ENCODE measurements around the gene MTHFD1L. TPM values are rescaled to one million over a fixed set of nuclear protein-coding genes. Genes with fewer than 3 reads are reported as not detected.

The MTHFD1L gene
- total and polyA plus RNA-seq, 7 experiments from 2014 or later = 5.7 to 57.8 (median 7.8) TPM

DNA sequence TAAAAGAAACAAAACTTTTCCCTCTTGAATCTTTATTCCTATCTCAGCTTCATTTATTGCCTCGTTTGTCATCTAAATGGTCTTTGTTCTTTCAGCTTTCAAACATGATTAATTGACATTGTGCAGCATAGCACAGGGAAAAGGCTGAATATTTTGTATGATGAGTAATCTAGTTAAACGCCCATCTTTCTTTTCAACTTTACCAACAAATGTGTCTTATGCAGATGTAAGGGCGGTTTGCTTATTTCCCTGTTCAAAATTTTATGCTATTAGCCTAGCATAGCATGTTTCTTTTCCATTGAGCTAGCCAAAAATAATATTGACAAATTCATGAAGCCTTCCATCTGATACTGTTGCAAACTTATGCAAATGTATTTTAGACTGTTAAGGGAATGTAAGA is 197.8 kb downstream of the MTHFD1L start:
- Histone ChIP-seq H3K4me1 (ENCODE audit: control insufficient read depth in 2 of 2, insufficient read depth in 2 of 2, low read length in 2 of 2) (no peaks in the 10 kb centered on the region), H3K27ac (ENCODE audit: low read depth, low read length) (no peak overlapping the region), H3K36me3 (ENCODE audit: control insufficient read depth in 2 of 3, insufficient read depth in 3 of 3, low read length in 3 of 3) (no peaks in the 10 kb centered on the region), H3K4me3 (ENCODE audit: low read length) (no peak overlapping the region), H3K27me3 (ENCODE audit: control insufficient read depth in 2 of 2, insufficient read depth in 2 of 2, low read length in 2 of 2) (no peaks in the 10 kb centered on the region), H3K9me3 (ENCODE audit: control insufficient read depth in 2 of 3, low read length in 3 of 3) (no peaks in the 10 kb centered on the region)
- Mint-ChIP-seq H3K4me3 (no peak overlapping the region), H3K4me1 (no peaks in the 10 kb centered on the region), H3K9me3 (no peaks in the 10 kb centered on the region), H3K36me3 (peaks cover 0 to 24% (median 0%) of the 10 kb centered on the region in 5 donors), H3K27me3 (no peaks in the 10 kb centered on the region), H3K27ac (no peak overlapping the region)
- ATAC-seq = no peak
- no peak for DNase-seq
- POLR2A ChIA-PET = no interaction called here
- CTCF ChIA-PET = no interaction called here
- intact Hi-C loops (cut with micrococcal nuclease) = loop anchor here in 1 of 2 donors (5.0 kb wide), 1 partner anchor 96 kb away; no protein-coding TSS in a partner anchor

- H3K36me3 ChIP-seq (ENCODE audit: control insufficient read depth in 2 of 3, insufficient read depth in 3 of 3, low read length in 3 of 3) = no peaks in the 10 kb centered on the region
- Mint-ChIP-seq H3K27ac (no peak overlapping the region), H3K36me3 (peaks cover 0 to 29% (median 4%) of the 10 kb centered on the region in 5 donors), H3K9me3 (no peaks in the 10 kb centered on the region), H3K4me3 (no peak overlapping the region), H3K27me3 (no peaks in the 10 kb centered on the region), H3K4me1 (no peaks in the 10 kb centered on the region)
- H3K9me3 ChIP-seq (ENCODE audit: control insufficient read depth in 2 of 3, low read length in 3 of 3) = no peaks in the 10 kb centered on the region
- intact Hi-C loops (cut with micrococcal nuclease) = loop anchor here in 1 of 2 donors (5.0 kb wide), 1 partner anchor 97 kb away; no protein-coding TSS in a partner anchor
- DNase-seq (no peak), ATAC-seq (no peak)
- no peaks in the 10 kb centered on the region for H3K4me1 ChIP-seq (ENCODE audit: control insufficient read depth in 2 of 2, insufficient read depth in 2 of 2, low read length in 2 of 2)
- H3K27me3 ChIP-seq (ENCODE audit: control insufficient read depth in 2 of 2, insufficient read depth in 2 of 2, low read length in 2 of 2) = no peaks in the 10 kb centered on the region
- CTCF ChIA-PET = no interaction called here
- no peak overlapping the region for H3K27ac ChIP-seq (ENCODE audit: low read depth, low read length)
- POLR2A ChIA-PET = no interaction called here
- H3K4me3 ChIP-seq (ENCODE audit: low read length) = no peak overlapping the region
Measured at GRCh38 chr6:151063842-151064647, 198.5 kb downstream of the MTHFD1L start.

GRCh38 chr6:151065027-151065815 is 199.7 kb downstream of the MTHFD1L start:
- H3K27ac ChIP-seq (ENCODE audit: low read depth, low read length) = no peak overlapping the region
- H3K36me3 Mint-ChIP-seq = peaks cover 0 to 34% (median 12%) of the 10 kb centered on the region in 5 donors
- intact Hi-C loops (cut with micrococcal nuclease) = no loop called here
- H3K4me3 Mint-ChIP-seq = no peak overlapping the region
- ChIA-PET CTCF (no interaction called here), POLR2A (no interaction called here)
- H3K4me3 ChIP-seq (ENCODE audit: low read length) = no peak overlapping the region
- ATAC-seq (no peak), DNase-seq (no peak)
- no peak overlapping the region for H3K27ac Mint-ChIP-seq
- no peaks in the 10 kb centered on the region for H3K9me3 Mint-ChIP-seq
- H3K4me1 Mint-ChIP-seq = no peaks in the 10 kb centered on the region
- H3K36me3 ChIP-seq (ENCODE audit: control insufficient read depth in 2 of 3, insufficient read depth in 3 of 3, low read length in 3 of 3) = no peaks in the 10 kb centered on the region
- H3K27me3 ChIP-seq (ENCODE audit: control insufficient read depth in 2 of 2, insufficient read depth in 2 of 2, low read length in 2 of 2) = no peaks in the 10 kb centered on the region
- H3K4me1 ChIP-seq (ENCODE audit: control insufficient read depth in 2 of 2, insufficient read depth in 2 of 2, low read length in 2 of 2) = no peaks in the 10 kb centered on the region
- no peaks in the 10 kb centered on the region for H3K27me3 Mint-ChIP-seq
- no peaks in the 10 kb centered on the region for H3K9me3 ChIP-seq (ENCODE audit: control insufficient read depth in 2 of 3, low read length in 3 of 3)

DNA sequence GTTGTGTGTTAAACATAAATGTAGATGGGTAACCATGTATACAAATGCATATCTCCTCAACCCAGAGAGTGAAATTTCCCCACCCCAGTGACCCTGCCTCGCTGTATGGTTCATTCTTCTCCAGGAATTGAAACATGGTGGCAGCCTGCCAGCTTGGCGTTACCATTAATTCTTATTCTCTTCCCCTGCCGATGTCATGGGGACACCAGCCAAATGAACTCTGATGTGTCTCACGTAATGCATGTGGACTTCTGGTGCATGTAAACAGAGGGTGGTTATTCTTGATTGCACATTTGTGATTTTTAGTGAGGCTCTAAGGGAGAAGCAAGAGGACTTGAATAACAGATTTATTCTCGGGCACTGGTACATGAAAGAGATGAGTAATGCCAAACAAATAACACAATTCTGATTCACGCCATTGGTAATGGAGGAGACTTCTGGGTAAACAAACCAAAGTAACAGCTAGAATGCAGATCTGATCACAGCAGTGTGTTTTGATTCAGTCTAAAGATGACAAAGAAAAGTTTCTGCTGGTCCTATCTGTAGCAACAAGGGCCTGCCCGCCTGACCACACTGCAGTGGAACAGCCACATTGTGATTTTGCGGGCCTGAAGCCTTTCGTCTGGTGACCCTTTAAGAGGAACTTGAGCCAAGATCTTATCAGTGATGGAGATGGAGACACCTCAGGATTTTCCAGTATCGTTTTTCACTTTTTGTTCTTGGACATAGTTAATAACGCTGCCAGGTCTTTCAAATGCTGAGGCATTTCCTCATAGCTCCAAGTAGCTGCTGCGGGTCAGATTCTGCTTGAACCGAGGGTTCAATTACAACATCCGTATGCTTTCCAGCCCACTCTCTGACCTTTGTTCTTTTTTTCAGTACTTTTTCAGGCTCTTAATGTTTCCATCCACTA is 202.4 kb downstream of the MTHFD1L start:
- Histone ChIP-seq H3K36me3 (ENCODE audit: control insufficient read depth in 2 of 3, insufficient read depth in 3 of 3, low read length in 3 of 3) (no peaks in the 10 kb centered on the region), H3K9me3 (ENCODE audit: control insufficient read depth in 2 of 3, low read length in 3 of 3) (no peaks in the 10 kb centered on the region), H3K4me1 (ENCODE audit: control insufficient read depth in 2 of 2, insufficient read depth in 2 of 2, low read length in 2 of 2) (no peaks in the 10 kb centered on the region), H3K27me3 (ENCODE audit: control insufficient read depth in 2 of 2, insufficient read depth in 2 of 2, low read length in 2 of 2) (no peaks in the 10 kb centered on the region), H3K27ac (ENCODE audit: low read depth, low read length) (no peak overlapping the region), H3K4me3 (ENCODE audit: low read length) (no peak overlapping the region)
- Mint-ChIP-seq H3K4me3 (no peak overlapping the region), H3K4me1 (no peaks in the 10 kb centered on the region), H3K36me3 (peaks cover 3 to 43% (median 17%) of the 10 kb centered on the region in 5 donors), H3K27ac (no peak overlapping the region), H3K27me3 (no peaks in the 10 kb centered on the region), H3K9me3 (peaks cover 0 to 6% (median 0%) of the 10 kb centered on the region in 11 donors)
- ATAC-seq = no peak
- ChIA-PET CTCF (no interaction called here), POLR2A (no interaction called here)
- DNase-seq = no peak
- intact Hi-C loops (cut with micrococcal nuclease) = no loop called here

- H3K9me3 ChIP-seq (ENCODE audit: control insufficient read depth in 2 of 3, low read length in 3 of 3) = no peaks in the 10 kb centered on the region
- H3K27ac ChIP-seq (ENCODE audit: low read depth, low read length) = no peak overlapping the region
- no peaks in the 10 kb centered on the region for H3K36me3 ChIP-seq (ENCODE audit: control insufficient read depth in 2 of 3, insufficient read depth in 3 of 3, low read length in 3 of 3)
- H3K27me3 ChIP-seq (ENCODE audit: control insufficient read depth in 2 of 2, insufficient read depth in 2 of 2, low read length in 2 of 2) = no peaks in the 10 kb centered on the region
- Mint-ChIP-seq H3K4me3 (no peak overlapping the region), H3K27ac (no peak overlapping the region), H3K4me1 (no peaks in the 10 kb centered on the region), H3K9me3 (peaks cover 0 to 10% (median 0%) of the 10 kb centered on the region in 11 donors), H3K36me3 (peaks cover 3 to 52% (median 25%) of the 10 kb centered on the region in 5 donors), H3K27me3 (no peaks in the 10 kb centered on the region)
- DNase-seq (no peak), ATAC-seq (no peak)
- ChIA-PET POLR2A (no interaction called here), CTCF (no interaction called here)
- intact Hi-C loops (cut with micrococcal nuclease) = no loop called here
- no peak overlapping the region for H3K4me3 ChIP-seq (ENCODE audit: low read length)
- H3K4me1 ChIP-seq (ENCODE audit: control insufficient read depth in 2 of 2, insufficient read depth in 2 of 2, low read length in 2 of 2) = no peaks in the 10 kb centered on the region
Measured at GRCh38 chr6:151068761-151069312, 203.3 kb downstream of the MTHFD1L start.

DNA sequence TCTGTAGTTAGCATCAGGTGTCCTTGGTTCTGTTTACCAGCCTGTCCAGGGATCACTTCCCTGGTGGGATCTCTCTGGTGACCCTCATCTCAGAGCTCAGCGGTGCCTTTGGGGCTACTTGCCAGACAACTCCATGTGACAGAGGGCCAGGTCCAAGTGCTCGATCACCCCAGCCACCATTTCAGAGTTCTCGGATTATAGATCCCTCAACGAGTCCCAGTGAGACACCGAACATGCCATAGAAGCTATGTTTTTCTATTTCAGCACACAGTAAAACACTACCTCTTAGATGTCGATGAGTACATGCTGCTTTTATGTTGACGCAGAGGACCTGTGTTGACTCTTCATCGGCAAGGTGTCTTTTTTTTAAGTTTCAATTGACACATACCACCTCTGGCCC is 204.1 kb downstream of the MTHFD1L start:
- Mint-ChIP-seq H3K4me3 (no peak overlapping the region), H3K27ac (no peak overlapping the region), H3K27me3 (no peaks in the 10 kb centered on the region), H3K4me1 (no peaks in the 10 kb centered on the region), H3K9me3 (peaks cover 0 to 11% (median 0%) of the 10 kb centered on the region in 11 donors), H3K36me3 (peaks cover 3 to 52% (median 27%) of the 10 kb centered on the region in 5 donors)
- Histone ChIP-seq H3K27ac (ENCODE audit: low read depth, low read length) (no peak overlapping the region), H3K27me3 (ENCODE audit: control insufficient read depth in 2 of 2, insufficient read depth in 2 of 2, low read length in 2 of 2) (no peaks in the 10 kb centered on the region), H3K36me3 (ENCODE audit: control insufficient read depth in 2 of 3, insufficient read depth in 3 of 3, low read length in 3 of 3) (no peaks in the 10 kb centered on the region), H3K9me3 (ENCODE audit: control insufficient read depth in 2 of 3, low read length in 3 of 3) (no peaks in the 10 kb centered on the region), H3K4me3 (ENCODE audit: low read length) (no peak overlapping the region), H3K4me1 (ENCODE audit: control insufficient read depth in 2 of 2, insufficient read depth in 2 of 2, low read length in 2 of 2) (no peaks in the 10 kb centered on the region)
- ChIA-PET CTCF (no interaction called here), POLR2A (no interaction called here)
- intact Hi-C loops (cut with micrococcal nuclease) = no loop called here
- DNase-seq (no peak), ATAC-seq (no peak)
